Upper lobe of right lung (tissue), 1 donor: Measurements from ENCODE around the gene UGT1A3. TPM values are rescaled to one million over a fixed set of nuclear protein-coding genes. Genes with fewer than 3 reads are reported as not detected.

Experiments used
- ATAC-seq: fragments of 200-7000 bp; cut with Tn5 transposase; one replicate; pipeline ENCODE4 v1.9.1; 2020; ENCODE audit warnings: mild to moderate bottlenecking, moderate library complexity
- DNase-seq: peaks from one replicate; pipeline ENCODE4 v3.0.0-alpha.2; 2020
- H3K27ac ChIP-seq: fragments of 200-600 bp; one replicate; pipeline ENCODE4 v1.8.0; 2022
- H3K27me3 ChIP-seq: fragments of 200-600 bp; one replicate; pipeline ENCODE4 v1.8.0; 2022; ENCODE audit warnings: mild to moderate bottlenecking
- H3K36me3 ChIP-seq: fragments of 200-600 bp; one replicate; pipeline ENCODE4 v1.8.0; 2022
- H3K4me1 ChIP-seq: fragments of 200-600 bp; one replicate; pipeline ENCODE4 v1.8.0; 2022
- H3K4me3 ChIP-seq: fragments of 200-600 bp; one replicate; pipeline ENCODE4 v1.8.0; 2022; ENCODE audit warnings: mild to moderate bottlenecking
- H3K9me3 ChIP-seq: fragments of 200-600 bp; one replicate; pipeline ENCODE4 v1.8.0; 2022
- CTCF ChIP-seq: fragments of 200-600 bp; IDR thresholded peaks from one replicate; pipeline ENCODE4 v1.8.0; 2022; ENCODE audit warnings: antibody characterized with exemption
- intact Hi-C: fragments of 100-400 bp; cut with DNase I; formaldehyde crosslinking; loops from one replicate; pipeline ENCODE4 v1.11.0; 2022
- total RNA-seq: library from RNA; stranded (reverse); fragmentation: NEBNext Ultra II Directional; extraction: Animal tissue kit (Norgen Biotek cat#: 25700); gene quantifications from one replicate; pipeline ENCODE4 v1.2.1, GENCODE V29; 2021
- donor health status: DM: no; HTN: yes; CAD: no; lungs with severe emphysema.

The UGT1A3 gene
- total RNA-seq, 1 donor from 2014 or later: not detected

GRCh38 chr2:233758141-233758540 lies 29.3 kb downstream of the UGT1A3 start:
- intact Hi-C loops: no loop called here
- no peak for TF ChIP-seq CTCF
- Histone ChIP-seq H3K27ac (no peak overlapping the region), H3K36me3 (no peaks in the 10 kb centered on the region), H3K4me1 (no peaks in the 10 kb centered on the region), H3K27me3 (no peaks in the 10 kb centered on the region), H3K9me3 (no peaks in the 10 kb centered on the region), H3K4me3 (no peak overlapping the region)
- no peak for DNase-seq
- ATAC-seq: no peak

- DNase-seq (no peak), ATAC-seq (no peak)
- TF ChIP-seq CTCF: no peak
- Histone ChIP-seq H3K36me3 (no peaks in the 10 kb centered on the region), H3K27ac (no peak overlapping the region), H3K27me3 (no peaks in the 10 kb centered on the region), H3K4me3 (no peak overlapping the region), H3K9me3 (no peaks in the 10 kb centered on the region), H3K4me1 (no peaks in the 10 kb centered on the region)
- intact Hi-C loops: no loop called here
Observed at GRCh38 chr2:233758849-233759248, 30.0 kb downstream of the UGT1A3 start.

- no peak within 1 kb of the TSS for H3K4me3 ChIP-seq
- no peak for TF ChIP-seq CTCF
- no peak within 1 kb of the TSS for H3K27ac ChIP-seq
- no peak for DNase-seq
- intact Hi-C loops: no loop called here
- H3K9me3 ChIP-seq: no peaks in the 10 kb centered on the region
- H3K4me1 ChIP-seq: no peaks in the 10 kb centered on the region
- no peaks in the 10 kb centered on the region for H3K27me3 ChIP-seq
- ATAC-seq: no peak
- H3K36me3 ChIP-seq: no peaks in the 10 kb centered on the region
Observed at GRCh38 chr2:233760043-233760442, 31.2 kb downstream of the UGT1A3 start, which contains the start of gene UGT1A1. Gene UGT1A1, plus strand, starts transcription at chr2:233760270. Its CDS starts 18 bp downstream, at chr2:233760288.

GRCh38 chr2:233761040-233761769 lies 32.4 kb downstream of the UGT1A3 start:
- ATAC-seq: no peak
- Histone ChIP-seq H3K4me1 (no peaks in the 10 kb centered on the region), H3K27me3 (no peaks in the 10 kb centered on the region), H3K4me3 (no peak overlapping the region), H3K36me3 (no peaks in the 10 kb centered on the region), H3K27ac (no peak overlapping the region), H3K9me3 (no peaks in the 10 kb centered on the region)
- no peak for DNase-seq
- TF ChIP-seq CTCF: no peak
- intact Hi-C loops: no loop called here

GRCh38 chr2:233764264-233764663 lies 35.4 kb downstream of the UGT1A3 start:
- H3K4me1 ChIP-seq: no peaks in the 10 kb centered on the region
- DNase-seq (no peak), ATAC-seq (no peak)
- intact Hi-C loops: no loop called here
- H3K9me3 ChIP-seq: no peaks in the 10 kb centered on the region
- no peak overlapping the region for H3K27ac ChIP-seq
- H3K4me3 ChIP-seq: no peak overlapping the region
- H3K27me3 ChIP-seq: no peaks in the 10 kb centered on the region
- no peak for TF ChIP-seq CTCF
- no peaks in the 10 kb centered on the region for H3K36me3 ChIP-seq

DNA sequence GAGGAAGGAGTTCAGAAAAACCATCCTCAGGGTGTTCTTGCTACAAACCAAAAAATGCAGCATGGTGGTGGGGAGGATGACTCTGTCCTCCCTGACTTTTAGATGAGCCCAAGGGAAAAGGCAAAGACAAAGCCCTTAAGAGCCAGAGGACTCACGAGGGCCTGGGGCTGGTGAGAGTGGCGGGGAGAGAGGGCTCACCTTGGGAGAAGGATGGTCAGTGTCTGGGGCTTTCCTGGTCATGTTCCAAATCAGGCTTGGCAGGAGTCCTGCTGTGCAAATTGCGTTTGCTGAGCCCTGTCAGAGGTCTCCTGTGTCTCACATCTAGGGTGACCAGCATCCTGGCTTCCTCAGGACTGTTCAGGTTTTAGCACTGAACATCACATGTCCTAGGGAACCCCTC lies 35.9 kb downstream of the UGT1A3 start:
- Histone ChIP-seq H3K9me3 (no peaks in the 10 kb centered on the region), H3K36me3 (no peaks in the 10 kb centered on the region), H3K27ac (no peak overlapping the region), H3K4me3 (no peak overlapping the region), H3K4me1 (no peaks in the 10 kb centered on the region), H3K27me3 (no peaks in the 10 kb centered on the region)
- ATAC-seq: no peak
- TF ChIP-seq CTCF: no peak
- no peak for DNase-seq
- intact Hi-C loops: no loop called here
